ENCODE measurements around the gene PARD6G. TPM values are rescaled to one million over a fixed set of nuclear protein-coding genes. Genes with fewer than 3 reads are reported as not detected.

PARD6G gene
- polyA plus RNA-seq, 1 of the 3 experiments (the other 2 are of a cell fraction), result 4.3 TPM

- Histone ChIP-seq H3K9me2 (no peaks in the 10 kb centered on the region), H3K4me2 (no peak overlapping the region), H3K9me3 (no peaks in the 10 kb centered on the region), H3K4me1 (ENCODE audit: control insufficient read depth in 1 of 2, insufficient read depth in 2 of 2, low read depth in 1 of 2, low read length in 1 of 2) (no peaks in the 10 kb centered on the region), H3K4me3 (ENCODE audit: low read depth in 2 of 2, low read length in 1 of 2) (no peak overlapping the region), H2AFZ (ENCODE audit: low read depth) (no peak overlapping the region), H4K20me1 (ENCODE audit: insufficient read depth) (no peaks in the 10 kb centered on the region), H3K9ac (no peak overlapping the region), H3K27me3 (ENCODE audit: insufficient read depth) (no peaks in the 10 kb centered on the region), H3K27ac (ENCODE audit: low read depth in 2 of 2, low read length in 1 of 2) (no peak overlapping the region), H3K79me2 (ENCODE audit: insufficient read depth) (no peaks in the 10 kb centered on the region), H3K36me3 (replicated peaks in 1 of 2; ENCODE audit: control insufficient read depth in 1 of 2, insufficient read depth in 2 of 2, low read length in 1 of 2) (no peaks in the 10 kb centered on the region), H3F3A (replicated peaks; ENCODE audit: insufficient read depth) (no peaks in the 10 kb centered on the region)
- DNase-seq, result no peak
- 75% methylated on average over 10 of the region's 10 CpGs for WGBS (ENCODE audit: low lambda C conversion rate)
- ChIA-PET POLR2A (no interaction called here), CTCF (interaction anchor here (0.8 to 4.2 kb wide), 2 partner anchors 14 to 84 kb away, joined by 4 to 19 read pairs; no protein-coding TSS in a partner anchor)
- TF ChIP-seq MEF2A (IDR thresholded peaks at IDR 0.05; ENCODE audit: borderline replicate concordance, low read depth), result no peak
Measured at GRCh38 chr18:80173060-80173459, 74.3 kb downstream of the PARD6G start.

- no peaks in the 10 kb centered on the region for H4K20me1 ChIP-seq (ENCODE audit: insufficient read depth)
- CTCF ChIA-PET, result interaction anchor here (1.3 to 2.3 kb wide), 2 partner anchors 10 to 13 kb away, joined by 4 to 16 read pairs; no protein-coding TSS in a partner anchor
- H3K4me1 ChIP-seq (ENCODE audit: control insufficient read depth in 1 of 2, insufficient read depth in 2 of 2, low read depth in 1 of 2, low read length in 1 of 2), result no peaks in the 10 kb centered on the region
- TF ChIP-seq GATA2 (CRISPR knock-in tag; IDR thresholded peaks at IDR 0.05) (no peak), TEAD4 (IDR thresholded peaks at IDR 0.05; ENCODE audit: borderline replicate concordance, insufficient read depth) (no peak), FOSL2 (IDR thresholded peaks at IDR 0.05; ENCODE audit: borderline replicate concordance, low read depth) (no peak), USF2 (IDR thresholded peaks at IDR 0.05; ENCODE audit: borderline replicate concordance, low read depth, low read length) (no peak), RXRA (IDR thresholded peaks at IDR 0.05; ENCODE audit: borderline replicate concordance, low read depth) (no peak), EZH2phosphoT487 (IDR thresholded peaks at IDR 0.05; ENCODE audit: borderline replicate concordance, low read depth) (no peak), USF1 (IDR thresholded peaks at IDR 0.05; ENCODE audit: borderline replicate concordance, low read depth) (no peak), ELF1 (IDR thresholded peaks at IDR 0.05) (no peak), SMC3 (IDR thresholded peaks at IDR 0.05; ENCODE audit: low read depth, low read length) (no peak), TCF12 (IDR thresholded peaks at IDR 0.05) (no peak), POLR2AphosphoS5 (IDR thresholded peaks at IDR 0.05; ENCODE audit: low read depth, low read length) (no peak), MEF2A (IDR thresholded peaks at IDR 0.05; ENCODE audit: borderline replicate concordance, low read depth) (no peak), FOXJ3 (CRISPR knock-in tag; IDR thresholded peaks at IDR 0.05) (no peak), REST (IDR thresholded peaks at IDR 0.05; ENCODE audit: low read depth, low read length) (no peak)
- no peaks in the 10 kb centered on the region for H3K27me3 ChIP-seq (ENCODE audit: insufficient read depth)
- no peaks in the 10 kb centered on the region for H3F3A ChIP-seq (replicated peaks; ENCODE audit: insufficient read depth)
- no peak for DNase-seq
- no peaks in the 10 kb centered on the region for H3K79me2 ChIP-seq (ENCODE audit: insufficient read depth)
- POLR2A ChIA-PET, result no interaction called here
- H3K36me3 ChIP-seq (replicated peaks in 1 of 2; ENCODE audit: control insufficient read depth in 1 of 2, insufficient read depth in 2 of 2, low read length in 1 of 2), result no peaks in the 10 kb centered on the region
- H3K9me2 ChIP-seq, result no peaks in the 10 kb centered on the region
- H3K9ac ChIP-seq, result no peak overlapping the region
- H3K4me3 ChIP-seq (ENCODE audit: low read depth in 2 of 2, low read length in 1 of 2), result no peak overlapping the region
- no peak overlapping the region for H3K4me2 ChIP-seq
- no peak overlapping the region for H2AFZ ChIP-seq (ENCODE audit: low read depth)
- no peaks in the 10 kb centered on the region for H3K9me3 ChIP-seq
- no peak overlapping the region for H3K27ac ChIP-seq (ENCODE audit: low read depth in 2 of 2, low read length in 1 of 2)
- WGBS (ENCODE audit: low lambda C conversion rate), result 84% methylated on average over 4 of the region's 4 CpGs
Measured at GRCh38 chr18:80172056-80172455, 75.3 kb downstream of the PARD6G start.

Data from SK-N-SH (cell line).